22Rv1 (cell line): ENCODE results near the gene ADK.

Experiments used
- H3K27ac ChIP-seq: fragments of 450-650 bp; 2 replicates; pipeline ENCODE4 v1.5.1; 2017
- CTCF ChIP-seq: fragments of 450-650 bp; IDR thresholded peaks from 2 replicates; pipeline ENCODE4 v1.5.1; 2017; ENCODE audit warnings: mild to moderate bottlenecking
- ZFX ChIP-seq: fragments of 450-650 bp; IDR thresholded peaks from 2 replicates; pipeline ENCODE4 v1.6.1; 2017; ENCODE audit warnings: antibody characterized with exemption, borderline replicate concordance

The ADK gene

DNA sequence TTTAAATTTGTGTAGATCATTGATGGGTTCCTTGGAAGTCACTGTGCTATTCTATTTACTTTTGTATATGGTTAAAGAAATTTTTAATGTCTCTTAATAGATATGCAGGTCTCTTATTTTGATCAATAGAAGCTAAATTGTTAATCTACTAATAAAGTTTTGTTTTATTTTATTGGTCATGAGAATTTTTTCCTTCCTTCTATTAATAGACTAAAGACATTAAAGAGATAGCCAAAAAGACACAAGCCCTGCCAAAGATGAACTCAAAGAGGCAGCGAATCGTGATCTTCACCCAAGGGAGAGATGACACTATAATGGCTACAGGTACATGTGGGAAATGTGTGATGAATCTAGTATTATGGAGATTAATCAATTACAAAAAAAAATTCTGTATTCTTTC, 449.1 kb downstream of the ADK start:
- H3K27ac ChIP-seq, result no peak overlapping the region
- TF ChIP-seq ZFX, result no peak
- TF ChIP-seq CTCF, result no peak

DNA sequence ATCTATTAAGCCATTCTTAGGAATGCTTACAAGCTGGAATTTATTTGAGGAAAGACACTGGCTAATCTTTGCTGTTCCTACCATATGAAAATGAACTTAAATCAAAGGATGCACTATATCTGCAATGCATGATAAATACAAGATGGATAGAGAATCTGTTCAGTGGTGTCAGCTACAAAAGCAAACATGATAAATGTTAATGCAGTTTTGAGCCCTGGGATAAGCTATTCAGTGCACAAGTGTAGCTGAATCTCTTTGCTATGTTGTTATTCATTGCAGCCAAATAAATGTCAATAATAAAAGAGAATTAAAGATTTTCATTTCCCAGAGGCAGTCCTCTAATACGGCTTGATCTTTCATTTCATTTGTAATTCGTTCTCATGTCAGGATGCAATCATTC, 451.6 kb downstream of the ADK start:
- TF ChIP-seq CTCF (no peak), ZFX (no peak)
- H3K27ac ChIP-seq, result no peak overlapping the region

- TF ChIP-seq ZFX, result no peak
- no peak for TF ChIP-seq CTCF
- H3K27ac ChIP-seq, result no peak overlapping the region
Observed at GRCh38 chr10:74610299-74610698, 459.3 kb downstream of the ADK start.

- no peak overlapping the region for H3K27ac ChIP-seq
- TF ChIP-seq ZFX, result no peak
- TF ChIP-seq CTCF, result no peak
Observed at GRCh38 chr10:74612195-74612594, 461.2 kb downstream of the ADK start.

DNA sequence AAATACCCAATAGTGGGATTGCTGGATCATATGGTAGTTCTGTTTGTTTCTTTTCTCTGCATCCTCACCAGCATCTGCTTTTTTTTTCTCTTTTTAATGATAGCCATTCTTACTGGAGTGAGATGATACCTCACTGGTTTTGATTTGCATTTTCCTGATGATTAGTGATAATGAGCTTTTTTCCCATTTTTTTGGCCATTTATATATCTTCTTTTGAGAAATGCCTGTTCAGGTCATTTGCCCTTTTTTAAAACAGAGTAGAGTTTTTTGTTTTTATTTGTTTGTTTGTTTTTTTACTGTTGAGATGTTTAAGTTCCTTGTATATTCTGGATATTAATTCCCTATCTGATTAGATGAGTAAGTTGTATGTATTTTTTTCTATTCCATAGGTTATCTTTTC, 469.6 kb downstream of the ADK start:
- TF ChIP-seq ZFX (no peak), CTCF (no peak)

DNA sequence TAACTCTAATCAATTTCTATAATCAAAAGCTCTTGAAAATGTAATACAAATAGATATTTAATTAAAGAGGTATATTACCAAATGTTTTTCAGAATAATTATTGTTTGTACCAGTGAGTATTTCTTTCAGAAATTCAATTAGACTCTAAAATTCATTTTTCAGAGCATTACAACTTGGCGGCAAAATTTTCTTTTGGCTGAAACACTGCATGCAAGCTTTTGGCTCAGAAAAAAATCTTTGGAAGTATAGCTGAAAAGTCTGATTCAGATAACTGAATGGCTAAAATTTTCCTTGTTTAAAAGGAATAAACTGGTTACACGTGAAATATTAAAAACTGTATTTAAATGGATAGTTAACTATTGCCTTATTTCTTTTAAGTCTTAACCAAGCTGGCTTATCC, 472.8 kb downstream of the ADK start:
- no peak for TF ChIP-seq ZFX
- TF ChIP-seq CTCF, result no peak
- no peak overlapping the region for H3K27ac ChIP-seq

More for the DNA sequence above, 469.6 kb downstream of the ADK start:
- no peak overlapping the region for H3K27ac ChIP-seq

DNA sequence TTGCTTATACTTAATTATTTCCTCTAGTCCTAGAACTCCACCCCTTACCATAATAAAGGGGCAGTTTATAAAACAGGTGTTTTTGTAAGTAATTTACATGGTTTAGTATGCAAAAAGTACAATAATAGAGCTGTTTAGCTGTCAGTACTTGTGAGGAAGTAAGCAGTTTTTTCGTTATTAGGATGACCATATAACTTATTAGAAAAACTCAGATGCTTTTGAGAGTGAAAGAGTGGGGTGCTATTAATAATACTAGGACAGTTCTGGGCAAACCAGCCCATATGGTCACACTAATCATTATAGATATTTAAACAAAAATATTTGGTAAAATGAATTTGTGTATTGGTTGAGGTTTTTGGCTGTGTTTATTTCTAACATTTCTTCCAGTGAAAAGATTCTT, 473.5 kb downstream of the ADK start:
- no peak for TF ChIP-seq CTCF
- no peak for TF ChIP-seq ZFX
- H3K27ac ChIP-seq, result no peak overlapping the region
